Measurements from ENCODE around the gene RAB23.
"Not testable (repeated sequence)": the region's sequence is repeated elsewhere in the genome, so short reads cannot be mapped to it uniquely, and the experiment has no call there.

Gene RAB23

GRCh38 chr6:57246307-57246706 is 24.2 kb upstream of the RAB23 start:
- in situ Hi-C loops (cut with HindIII; ENCODE audit: low sequenced_read_pairs): loop anchor here (5.0 kb wide), 1 partner anchor 54 kb away; no protein-coding TSS in a partner anchor
- TF ChIP-seq, protein P1, sequence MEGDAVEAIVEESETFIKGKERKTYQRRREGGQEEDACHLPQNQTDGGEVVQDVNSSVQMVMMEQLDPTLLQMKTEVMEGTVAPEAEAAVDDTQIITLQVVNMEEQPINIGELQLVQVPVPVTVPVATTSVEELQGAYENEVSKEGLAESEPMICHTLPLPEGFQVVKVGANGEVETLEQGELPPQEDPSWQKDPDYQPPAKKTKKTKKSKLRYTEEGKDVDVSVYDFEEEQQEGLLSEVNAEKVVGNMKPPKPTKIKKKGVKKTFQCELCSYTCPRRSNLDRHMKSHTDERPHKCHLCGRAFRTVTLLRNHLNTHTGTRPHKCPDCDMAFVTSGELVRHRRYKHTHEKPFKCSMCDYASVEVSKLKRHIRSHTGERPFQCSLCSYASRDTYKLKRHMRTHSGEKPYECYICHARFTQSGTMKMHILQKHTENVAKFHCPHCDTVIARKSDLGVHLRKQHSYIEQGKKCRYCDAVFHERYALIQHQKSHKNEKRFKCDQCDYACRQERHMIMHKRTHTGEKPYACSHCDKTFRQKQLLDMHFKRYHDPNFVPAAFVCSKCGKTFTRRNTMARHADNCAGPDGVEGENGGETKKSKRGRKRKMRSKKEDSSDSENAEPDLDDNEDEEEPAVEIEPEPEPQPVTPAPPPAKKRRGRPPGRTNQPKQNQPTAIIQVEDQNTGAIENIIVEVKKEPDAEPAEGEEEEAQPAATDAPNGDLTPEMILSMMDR (IDR thresholded peaks at IDR 0.05; ENCODE audit: low read depth, low read length, missing control alignments): no peak
- H3K4me3 ChIP-seq (ENCODE audit: low read depth, low read length): no peak overlapping the region
- DNase-seq (ENCODE audit: low read depth): no peak

DNA sequence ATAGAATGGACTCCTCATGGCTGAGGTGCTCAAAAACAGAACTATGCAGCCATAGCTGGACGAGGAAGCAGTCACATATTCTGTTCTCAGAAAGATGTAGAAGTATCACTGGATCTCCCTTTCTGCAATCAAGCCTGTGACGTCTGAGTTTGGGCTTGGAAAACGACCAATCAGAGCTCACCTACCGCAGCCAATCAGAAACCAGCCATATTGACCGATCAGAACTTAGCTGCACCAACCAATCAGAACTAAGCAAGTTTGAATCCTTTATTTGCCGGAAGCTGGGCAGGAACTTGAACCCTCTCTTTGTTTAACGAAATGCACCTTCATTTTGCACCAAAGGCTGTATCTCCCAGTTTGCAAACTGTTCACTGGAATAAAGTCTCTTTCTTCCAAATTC is 21.8 kb upstream of the RAB23 start:
- no peak overlapping the region for H3K4me3 ChIP-seq (ENCODE audit: low read depth, low read length)
- TF ChIP-seq, protein P1 (IDR thresholded peaks at IDR 0.05; ENCODE audit: low read depth, low read length, missing control alignments): no peak
- DNase-seq (ENCODE audit: low read depth): no peak
- in situ Hi-C loops (cut with HindIII; ENCODE audit: low sequenced_read_pairs): no loop called here

GRCh38 chr6:57243526-57243925 is 21.4 kb upstream of the RAB23 start:
- in situ Hi-C loops (cut with HindIII; ENCODE audit: low sequenced_read_pairs); DNase-seq (ENCODE audit: low read depth); H3K4me3 ChIP-seq (ENCODE audit: low read depth, low read length): not testable (repeated sequence)

DNA sequence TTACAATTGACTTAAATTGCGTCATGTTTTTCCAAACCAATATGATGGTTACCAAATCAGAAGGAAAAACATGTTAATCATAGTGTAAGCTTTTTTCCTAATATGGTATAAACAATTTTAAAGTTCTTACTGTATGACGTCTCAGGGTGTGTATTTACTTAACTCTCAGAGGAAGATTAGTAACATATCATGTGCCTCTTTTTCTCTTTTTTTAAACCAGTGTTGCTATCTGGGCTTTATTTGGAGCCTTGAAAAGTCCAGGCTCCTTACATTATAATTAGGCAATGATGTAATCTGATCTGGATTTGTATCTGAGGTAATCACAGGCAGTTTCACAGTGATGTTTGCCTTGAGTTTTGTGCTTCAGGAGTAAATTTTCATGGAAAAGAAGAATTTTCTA is 20.4 kb upstream of the RAB23 start:
- TF ChIP-seq, protein P1 (IDR thresholded peaks at IDR 0.05; ENCODE audit: low read depth, low read length, missing control alignments): no peak
- in situ Hi-C loops (cut with HindIII; ENCODE audit: low sequenced_read_pairs): no loop called here
- H3K4me3 ChIP-seq (ENCODE audit: low read depth, low read length): no peak overlapping the region
- DNase-seq (ENCODE audit: low read depth): peak; percentile 70

- in situ Hi-C loops (cut with HindIII; ENCODE audit: low sequenced_read_pairs): no loop called here
- DNase-seq (ENCODE audit: low read depth): no peak
- no peak overlapping the region for H3K4me3 ChIP-seq (ENCODE audit: low read depth, low read length)
- TF ChIP-seq, protein P1 (IDR thresholded peaks at IDR 0.05; ENCODE audit: low read depth, low read length, missing control alignments): no peak
Observed at GRCh38 chr6:57226221-57226620, 4.1 kb upstream of the RAB23 start.

- TF ChIP-seq, protein P1 (IDR thresholded peaks at IDR 0.05; ENCODE audit: low read depth, low read length, missing control alignments): no peak
- in situ Hi-C loops (cut with HindIII; ENCODE audit: low sequenced_read_pairs): no loop called here
- H3K4me3 ChIP-seq (ENCODE audit: low read depth, low read length): no peak overlapping the region
- DNase-seq (ENCODE audit: low read depth): no peak
Observed at GRCh38 chr6:57224769-57225515, 2.8 kb upstream of the RAB23 start.

GRCh38 chr6:57222743-57223077 is 603 bp upstream of the RAB23 start:
- TF ChIP-seq, protein P1 (IDR thresholded peaks at IDR 0.05; ENCODE audit: low read depth, low read length, missing control alignments): no peak
- in situ Hi-C loops (cut with HindIII; ENCODE audit: low sequenced_read_pairs): no loop called here
- DNase-seq (ENCODE audit: low read depth): no peak
- H3K4me3 ChIP-seq (ENCODE audit: low read depth, low read length): peak overlapping the region; percentile 85
